IMR-90 (cell line): ENCODE results near the gene UNC13C. TPM values are rescaled to one million over a fixed set of nuclear protein-coding genes. Genes with fewer than 3 reads are reported as not detected.

Source experiments
- ATAC-seq: fragments of 200-7000 bp; cut with Tn5 transposase; 2 replicates; pipeline ENCODE4 v1.9.1; 2020; ENCODE audit warnings: low read depth, mild to moderate bottlenecking, moderate library complexity
- BruUV-seq: library from RNA; stranded (reverse); fragments of 400-500 nt; replicated peaks from 2 replicates; lab custom pipeline; 2021; lab: Mats Ljungman, UMichigan
- CTCF ChIA-PET: fragments of 300-600 bp; formaldehyde crosslinking; extraction: SDS; loops from one replicate; lab custom pipeline; 2021; ENCODE audit warnings: antibody characterized with exemption; lab: Yijun Ruan, JAX
- POLR2A ChIA-PET: fragments of 300-600 bp; sonication (Branson Sonifier 250); formaldehyde crosslinking; loops from one replicate; lab custom pipeline; 2022; ENCODE audit warnings: antibody characterized with exemption; ENCODE audit not compliant: unreplicated experiment; lab: Charles Lee
- DNase-seq: peaks from one replicate; pipeline ENCODE4 v3.0.0; 2013
- H2AFZ ChIP-seq: replicated peaks from 2 replicates; pipeline ENCODE3; 2013; ENCODE audit warnings: low read length, mild to moderate bottlenecking; ENCODE audit not compliant: poor library complexity
- H2AK5ac ChIP-seq: 2 replicates; pipeline ENCODE4 v1.6.1; 2013; ENCODE audit warnings: low read depth, low read length, inconsistent platforms
- H2AK9ac ChIP-seq: replicated peaks from 2 replicates; pipeline ENCODE3; 2013; ENCODE audit warnings: mild to moderate bottlenecking, low read depth, low read length, moderate library complexity; ENCODE audit not compliant: poor library complexity
- H2BK120ac ChIP-seq: 2 replicates; pipeline ENCODE4 v1.6.1; 2013; ENCODE audit warnings: low read depth, low read length, inconsistent platforms
- H2BK15ac ChIP-seq: 3 replicates; pipeline ENCODE4 v1.6.1; 2013; ENCODE audit warnings: low read depth, low read length, inconsistent platforms
- H2BK20ac ChIP-seq: 2 replicates; pipeline ENCODE4 v1.6.1; 2013; ENCODE audit warnings: low read depth, mild to moderate bottlenecking, inconsistent platforms, low read length, moderate library complexity
- H2BK5ac ChIP-seq: 2 replicates; pipeline ENCODE4 v1.6.1; 2013; ENCODE audit warnings: mild to moderate bottlenecking, low read depth, low read length, inconsistent platforms; ENCODE audit not compliant: poor library complexity, severe bottlenecking
- H3K14ac ChIP-seq: replicated peaks from 2 replicates; pipeline ENCODE4 v1.6.1; 2013; ENCODE audit warnings: low read depth, low read length, inconsistent platforms
- H3K18ac ChIP-seq: 2 replicates; pipeline ENCODE4 v1.6.1; 2013; ENCODE audit warnings: low read depth, low read length, control low read depth
- H3K23ac ChIP-seq: 2 replicates; pipeline ENCODE4 v1.6.1; 2013; ENCODE audit warnings: low read depth, low read length, inconsistent platforms
- H3K27ac ChIP-seq: 2 replicates; pipeline ENCODE4 v1.5.1; 2013; ENCODE audit warnings: mild to moderate bottlenecking, control low read depth, low read length; ENCODE audit not compliant: insufficient read depth
- H3K27me3 ChIP-seq: 2 replicates; pipeline ENCODE4 v1.6.1; 2013; ENCODE audit warnings: low read length; ENCODE audit not compliant: control insufficient read depth, insufficient read depth
- H3K36me3 ChIP-seq: 2 replicates; pipeline ENCODE4 v1.6.1; 2013; ENCODE audit warnings: low read length, mixed read lengths; ENCODE audit not compliant: control insufficient read depth, insufficient read depth
- H3K4ac ChIP-seq: 2 replicates; pipeline ENCODE4 v1.6.1; 2013; ENCODE audit warnings: low read depth, low read length, inconsistent platforms
- H3K4me1 ChIP-seq: 2 replicates; pipeline ENCODE4 v1.6.1; 2013; ENCODE audit warnings: low read length, mixed read lengths; ENCODE audit not compliant: control insufficient read depth, insufficient read depth
- H3K4me2 ChIP-seq: 2 replicates; pipeline ENCODE4 v1.6.1; 2013; ENCODE audit warnings: low read depth, mild to moderate bottlenecking, control low read depth, low read length, moderate library complexity
- H3K4me3 ChIP-seq: 2 replicates; pipeline ENCODE4 v1.5.1; 2013; ENCODE audit warnings: low read depth, mild to moderate bottlenecking, control low read depth, low read length, moderate library complexity; ENCODE audit not compliant: insufficient read depth
- H3K56ac ChIP-seq: 2 replicates; pipeline ENCODE4 v1.6.1; 2013; ENCODE audit warnings: low read length, inconsistent platforms; ENCODE audit not compliant: insufficient read depth; ENCODE audit errors: extremely low read depth
- H3K79me1 ChIP-seq, 2 experiments: 2 replicates each; pipeline ENCODE4 v1.6.1; 2013; ENCODE audit warnings: low read length in 2 of 2, inconsistent platforms in 1 of 2, low read depth in 1 of 2
- H3K9ac ChIP-seq: 2 replicates; pipeline ENCODE4 v1.6.1; 2013; ENCODE audit warnings: low read depth, low read length, control low read depth
- H3K9me1 ChIP-seq: 2 replicates; pipeline ENCODE4 v1.6.1; 2013; ENCODE audit warnings: low read length, inconsistent platforms; ENCODE audit not compliant: insufficient read depth
- H3K9me3 ChIP-seq: 2 replicates; pipeline ENCODE4 v1.6.1; 2013; ENCODE audit warnings: low read length; ENCODE audit not compliant: control insufficient read depth, insufficient read depth
- H4K20me1 ChIP-seq: 2 replicates; pipeline ENCODE4 v1.6.1; 2013; ENCODE audit warnings: low read length, inconsistent platforms; ENCODE audit not compliant: insufficient read depth
- H4K5ac ChIP-seq: 2 replicates; pipeline ENCODE4 v1.6.1; 2013; ENCODE audit warnings: mild to moderate bottlenecking, low read depth, low read length, control low read depth
- H4K8ac ChIP-seq, 2 experiments: 2 replicates each; pipeline ENCODE4 v1.6.1; 2013; ENCODE audit warnings: low read depth in 2 of 2, low read length in 2 of 2, control low read depth in 1 of 2, inconsistent platforms in 1 of 2
- H4K91ac ChIP-seq: 2 replicates; pipeline ENCODE4 v1.6.1; 2013; ENCODE audit warnings: low read depth, low read length, inconsistent platforms; ENCODE audit not compliant: insufficient read depth
- BHLHE40 ChIP-seq: fragments of 150-350 bp; IDR thresholded peaks from 2 replicates; pipeline ENCODE4 v1.6.1; 2016; ENCODE audit warnings: mild to moderate bottlenecking, low read depth, low read length
- CEBPB ChIP-seq: IDR thresholded peaks from 2 replicates; pipeline ENCODE4 v1.6.1; 2012; ENCODE audit warnings: low read depth, low read length, improper control_type of control experiment
- CHD1 ChIP-seq: IDR thresholded peaks from 2 replicates; pipeline ENCODE4 v1.6.1; 2012; ENCODE audit warnings: low read depth, low read length, improper control_type of control experiment
- FOS ChIP-seq: fragments of 150-350 bp; IDR thresholded peaks from 2 replicates; pipeline ENCODE4 v1.6.1; 2016; ENCODE audit warnings: low read depth, low read length
- MAFK ChIP-seq: IDR thresholded peaks from 2 replicates; pipeline ENCODE4 v1.6.1; 2012; ENCODE audit warnings: low read depth, low read length, improper control_type of control experiment
- MAZ ChIP-seq: IDR thresholded peaks from 2 replicates; pipeline ENCODE4 v1.6.1; 2012; ENCODE audit warnings: low read depth, mild to moderate bottlenecking, low read length, improper control_type of control experiment, moderate library complexity, borderline replicate concordance
- MXI1 ChIP-seq: IDR thresholded peaks from 2 replicates; pipeline ENCODE4 v1.6.1; 2012; ENCODE audit warnings: low read depth, mild to moderate bottlenecking, low read length, moderate library complexity, borderline replicate concordance
- NFE2L2 ChIP-seq: fragments of 150-350 bp; IDR thresholded peaks from 2 replicates; pipeline ENCODE4 v1.6.1; 2016; ENCODE audit warnings: low read depth, mild to moderate bottlenecking, low read length
- POLR2A ChIP-seq: IDR thresholded peaks from 2 replicates; pipeline ENCODE4 v1.6.1; 2012; ENCODE audit warnings: mild to moderate bottlenecking, low read depth, low read length
- RAD21 ChIP-seq: IDR thresholded peaks from 2 replicates; pipeline ENCODE4 v1.6.1; 2012; ENCODE audit warnings: low read length, improper control_type of control experiment
- RCOR1 ChIP-seq: IDR thresholded peaks from 2 replicates; pipeline ENCODE4 v1.6.1; 2012; ENCODE audit warnings: mild to moderate bottlenecking, low read length, improper control_type of control experiment; ENCODE audit not compliant: insufficient replicate concordance
- RFX5 ChIP-seq: IDR thresholded peaks from 2 replicates; pipeline ENCODE4 v1.8.0; 2012; ENCODE audit warnings: low read depth, mild to moderate bottlenecking, low read length, moderate library complexity
- SMC3 ChIP-seq: fragments of 150-350 bp; IDR thresholded peaks from 2 replicates; pipeline ENCODE4 v1.6.1; 2016; ENCODE audit warnings: low read depth, mild to moderate bottlenecking, antibody characterized with exemption, low read length, moderate library complexity
- WGBS, 2 experiments: methylation state at CpG; one replicate each; pipeline versions ENCODE4 v1.1.5 to v1.1.7; 2013; ENCODE audit warnings: missing lambda C conversion rate in 2 of 2; ENCODE audit not compliant: insufficient read length in 1 of 2; ENCODE audit errors: extremely low coverage in 2 of 2; 5-methylcytosine and 5-hydroxymethylcytosine counted together
- dilution Hi-C: fragments of 300-500 bp; cut with HindIII; formaldehyde crosslinking; loops from one replicate; pipeline ENCODE4 v1.14.3; 2018; ENCODE audit warnings: low sequenced_read_pairs; ENCODE audit not compliant: unreplicated experiment
- in situ Hi-C: fragments of 300-500 bp; cut with MboI; formaldehyde crosslinking; loops from 3 replicates; pipeline ENCODE4 v1.14.3; 2019; ENCODE audit warnings: low sequenced_read_pairs, inconsistent platforms, mixed read lengths
- intact Hi-C: fragments of 100-400 bp; cut with micrococcal nuclease; formaldehyde crosslinking; loops from 2 replicates; pipeline ENCODE4 v1.10.0; 2022
- polyA plus RNA-seq, 3 experiments: library from polyadenylated mRNA; depleted of rRNA; stranded (reverse); fragments of >200 nt; gene quantifications; 2 replicates each; pipeline ENCODE4 v1.2.3, GENCODE V29; 2012; ENCODE audit warnings: low replicate concordance in 1 of 3
- total RNA-seq: library from RNA; depleted of rRNA; stranded (reverse); fragments of >200 nt; gene quantifications from 2 replicates; pipeline ENCODE4 v1.2.3, GENCODE V29; 2012
- TF ChIP-seq, protein P1 (sequence below): conservative IDR thresholded peaks from 2 replicates; pipeline ENCODE4 v1.5.1; 2012; ENCODE audit warnings: mild to moderate bottlenecking, low read depth, low read length, improper control_type of control experiment
- TF ChIP-seq, protein P2 (sequence below): fragments of 150-350 bp; IDR thresholded peaks from 2 replicates; pipeline ENCODE4 v1.6.1; 2016; ENCODE audit warnings: low read depth, mild to moderate bottlenecking, low read length, moderate library complexity, borderline replicate concordance
- TF ChIP-seq, protein P3 (sequence below): fragments of 150-350 bp; IDR thresholded peaks from 2 replicates; pipeline ENCODE4 v1.6.1; 2017; ENCODE audit warnings: mild to moderate bottlenecking, antibody characterized with exemption, low read length, low read depth

UNC13C gene
- total and polyA plus RNA-seq, 2 of the 4 experiments (the other 2 are of a cell fraction) = not detected

DNA sequence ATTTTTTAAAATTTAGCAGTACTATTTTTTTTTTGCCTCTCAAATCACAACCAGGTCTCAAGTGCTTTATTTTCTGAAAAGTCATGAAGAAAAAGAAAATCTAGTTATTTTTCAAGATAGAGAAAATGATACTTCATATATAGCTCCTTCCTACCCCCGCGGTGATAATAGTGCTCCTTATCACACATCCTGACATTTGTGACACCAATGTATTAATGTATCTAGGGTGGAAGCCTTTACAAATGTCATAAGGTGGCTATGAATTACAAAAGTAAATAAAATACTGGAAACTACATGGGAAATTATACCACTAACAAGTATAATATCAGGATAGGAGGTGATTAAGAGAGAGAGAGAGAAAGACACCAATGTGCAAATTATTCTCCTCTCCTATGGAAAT, 582.2 kb downstream of the UNC13C start:
- H2BK5ac ChIP-seq = no peak overlapping the region
- dilution Hi-C loops = no loop called here

More for the DNA sequence above, 582.2 kb downstream of the UNC13C start:
- Histone ChIP-seq H4K8ac (no peak overlapping the region), H3K27me3 (no peaks in the 10 kb centered on the region), H2BK20ac (no peak overlapping the region), H3K23ac (no peak overlapping the region), H3K14ac (no peak overlapping the region), H4K91ac (no peak overlapping the region), H2AK5ac (no peak overlapping the region), H2BK15ac (no peak overlapping the region), H3K9ac (no peak overlapping the region), H2AK9ac (no peak overlapping the region), H3K9me1 (no peaks in the 10 kb centered on the region), H3K56ac (no peak overlapping the region), H3K27ac (no peak overlapping the region), H2AFZ (no peak overlapping the region), H3K4me1 (no peaks in the 10 kb centered on the region), H2BK120ac (no peak overlapping the region), H3K4me3 (no peak overlapping the region), H4K20me1 (no peaks in the 10 kb centered on the region), H3K79me1 (no peaks in the 10 kb centered on the region), H3K36me3 (no peaks in the 10 kb centered on the region), H3K4me2 (no peak overlapping the region), H3K4ac (no peak overlapping the region), H3K18ac (no peak overlapping the region), H4K5ac (no peak overlapping the region), H3K9me3 (peaks cover 2% of the 10 kb centered on the region; the same call in 1 of the 2 replicates)
- DNase-seq (no peak), ATAC-seq (no peak)
- no CpG with 5 or more reads among the region's 2 CpGs for WGBS, 2 experiments
- ChIA-PET POLR2A (no interaction called here), CTCF (interaction anchor here (0.7 kb wide), 1 partner anchor 112 kb away, joined by 3 read pairs; no protein-coding TSS in a partner anchor)
- in situ Hi-C loops (no loop called here), intact Hi-C loops (no loop called here)
- BruUV-seq = no TSS peak
- no peak for TF ChIP-seq NFE2L2
- no peak for TF ChIP-seq MAFK
- TF ChIP-seq, protein P1, sequence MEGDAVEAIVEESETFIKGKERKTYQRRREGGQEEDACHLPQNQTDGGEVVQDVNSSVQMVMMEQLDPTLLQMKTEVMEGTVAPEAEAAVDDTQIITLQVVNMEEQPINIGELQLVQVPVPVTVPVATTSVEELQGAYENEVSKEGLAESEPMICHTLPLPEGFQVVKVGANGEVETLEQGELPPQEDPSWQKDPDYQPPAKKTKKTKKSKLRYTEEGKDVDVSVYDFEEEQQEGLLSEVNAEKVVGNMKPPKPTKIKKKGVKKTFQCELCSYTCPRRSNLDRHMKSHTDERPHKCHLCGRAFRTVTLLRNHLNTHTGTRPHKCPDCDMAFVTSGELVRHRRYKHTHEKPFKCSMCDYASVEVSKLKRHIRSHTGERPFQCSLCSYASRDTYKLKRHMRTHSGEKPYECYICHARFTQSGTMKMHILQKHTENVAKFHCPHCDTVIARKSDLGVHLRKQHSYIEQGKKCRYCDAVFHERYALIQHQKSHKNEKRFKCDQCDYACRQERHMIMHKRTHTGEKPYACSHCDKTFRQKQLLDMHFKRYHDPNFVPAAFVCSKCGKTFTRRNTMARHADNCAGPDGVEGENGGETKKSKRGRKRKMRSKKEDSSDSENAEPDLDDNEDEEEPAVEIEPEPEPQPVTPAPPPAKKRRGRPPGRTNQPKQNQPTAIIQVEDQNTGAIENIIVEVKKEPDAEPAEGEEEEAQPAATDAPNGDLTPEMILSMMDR = no peak
- TF ChIP-seq BHLHE40 = no peak
- no peak for TF ChIP-seq RCOR1
- TF ChIP-seq MAZ = no peak
- TF ChIP-seq, protein P2, sequence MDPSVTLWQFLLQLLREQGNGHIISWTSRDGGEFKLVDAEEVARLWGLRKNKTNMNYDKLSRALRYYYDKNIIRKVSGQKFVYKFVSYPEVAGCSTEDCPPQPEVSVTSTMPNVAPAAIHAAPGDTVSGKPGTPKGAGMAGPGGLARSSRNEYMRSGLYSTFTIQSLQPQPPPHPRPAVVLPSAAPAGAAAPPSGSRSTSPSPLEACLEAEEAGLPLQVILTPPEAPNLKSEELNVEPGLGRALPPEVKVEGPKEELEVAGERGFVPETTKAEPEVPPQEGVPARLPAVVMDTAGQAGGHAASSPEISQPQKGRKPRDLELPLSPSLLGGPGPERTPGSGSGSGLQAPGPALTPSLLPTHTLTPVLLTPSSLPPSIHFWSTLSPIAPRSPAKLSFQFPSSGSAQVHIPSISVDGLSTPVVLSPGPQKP = no peak
- no peak for TF ChIP-seq MXI1
- no peak for TF ChIP-seq POLR2A
- TF ChIP-seq, protein P3, sequence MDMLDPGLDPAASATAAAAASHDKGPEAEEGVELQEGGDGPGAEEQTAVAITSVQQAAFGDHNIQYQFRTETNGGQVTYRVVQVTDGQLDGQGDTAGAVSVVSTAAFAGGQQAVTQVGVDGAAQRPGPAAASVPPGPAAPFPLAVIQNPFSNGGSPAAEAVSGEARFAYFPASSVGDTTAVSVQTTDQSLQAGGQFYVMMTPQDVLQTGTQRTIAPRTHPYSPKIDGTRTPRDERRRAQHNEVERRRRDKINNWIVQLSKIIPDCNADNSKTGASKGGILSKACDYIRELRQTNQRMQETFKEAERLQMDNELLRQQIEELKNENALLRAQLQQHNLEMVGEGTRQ = no peak
- no peak for TF ChIP-seq CEBPB
- no peak for TF ChIP-seq RFX5
- no peak for TF ChIP-seq FOS
- TF ChIP-seq CHD1 = no peak
- no peak for TF ChIP-seq RAD21
- no peak for TF ChIP-seq SMC3
